ENCODE measurements around the gene SIKE1. TPM values are rescaled to one million over a fixed set of nuclear protein-coding genes. Genes with fewer than 3 reads are reported as not detected.

SIKE1 gene
- total RNA-seq, 1 experiment from 2014 or later, result 68.3 TPM

- Histone ChIP-seq H3K27me3 (replicated peaks; ENCODE audit: insufficient read depth, low read depth, low read length, poor library complexity) (no peaks in the 10 kb centered on the region), H3K27ac (ENCODE audit: low read depth, low read length, poor library complexity, severe bottlenecking) (no peak overlapping the region), H3K36me3 (ENCODE audit: insufficient read depth, low read length, poor library complexity, severe bottlenecking) (peaks cover 52% of the 10 kb centered on the region), H3K9me3 (ENCODE audit: low read depth, low read length, poor library complexity, severe bottlenecking) (no peaks in the 10 kb centered on the region), H3K4me3 (ENCODE audit: low read depth, low read length, poor library complexity, severe bottlenecking) (no peak overlapping the region), H3K4me1 (ENCODE audit: insufficient read depth, low read length, poor library complexity, severe bottlenecking) (peaks cover 20% of the 10 kb centered on the region)
- intact Hi-C loops (cut with micrococcal nuclease; ENCODE audit: unreplicated experiment), result no loop called here
- ChIA-PET CTCF (no interaction called here), POLR2A (ENCODE audit: low non-redundant PET) (interaction anchor here (0.6 kb wide), 1 partner anchor 18 kb away, joined by 3 read pairs; no protein-coding TSS in a partner anchor)
- TF ChIP-seq, protein P1, sequence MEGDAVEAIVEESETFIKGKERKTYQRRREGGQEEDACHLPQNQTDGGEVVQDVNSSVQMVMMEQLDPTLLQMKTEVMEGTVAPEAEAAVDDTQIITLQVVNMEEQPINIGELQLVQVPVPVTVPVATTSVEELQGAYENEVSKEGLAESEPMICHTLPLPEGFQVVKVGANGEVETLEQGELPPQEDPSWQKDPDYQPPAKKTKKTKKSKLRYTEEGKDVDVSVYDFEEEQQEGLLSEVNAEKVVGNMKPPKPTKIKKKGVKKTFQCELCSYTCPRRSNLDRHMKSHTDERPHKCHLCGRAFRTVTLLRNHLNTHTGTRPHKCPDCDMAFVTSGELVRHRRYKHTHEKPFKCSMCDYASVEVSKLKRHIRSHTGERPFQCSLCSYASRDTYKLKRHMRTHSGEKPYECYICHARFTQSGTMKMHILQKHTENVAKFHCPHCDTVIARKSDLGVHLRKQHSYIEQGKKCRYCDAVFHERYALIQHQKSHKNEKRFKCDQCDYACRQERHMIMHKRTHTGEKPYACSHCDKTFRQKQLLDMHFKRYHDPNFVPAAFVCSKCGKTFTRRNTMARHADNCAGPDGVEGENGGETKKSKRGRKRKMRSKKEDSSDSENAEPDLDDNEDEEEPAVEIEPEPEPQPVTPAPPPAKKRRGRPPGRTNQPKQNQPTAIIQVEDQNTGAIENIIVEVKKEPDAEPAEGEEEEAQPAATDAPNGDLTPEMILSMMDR (conservative IDR thresholded peaks at IDR 0.05; ENCODE audit: low read depth, low read length), result no peak
- TF ChIP-seq EZH2 (IDR thresholded peaks at IDR 0.05; ENCODE audit: borderline replicate concordance, low read depth, low read length, poor library complexity, severe bottlenecking), result no peak
- BruUV-seq (replicated peaks), result no TSS peak
- no peak for DNase-seq (ENCODE audit: low spot score)
Observed at GRCh38 chr1:114750780-114751179, 29.7 kb downstream of the SIKE1 start.

- ChIA-PET POLR2A (ENCODE audit: low non-redundant PET) (no interaction called here), CTCF (no interaction called here)
- peaks cover 62% of the 10 kb centered on the region for H3K36me3 ChIP-seq (ENCODE audit: insufficient read depth, low read length, poor library complexity, severe bottlenecking)
- no peak for DNase-seq (ENCODE audit: low spot score)
- BruUV-seq (replicated peaks), result no TSS peak
- no peaks in the 10 kb centered on the region for H3K9me3 ChIP-seq (ENCODE audit: low read depth, low read length, poor library complexity, severe bottlenecking)
- no peak overlapping the region for H3K27ac ChIP-seq (ENCODE audit: low read depth, low read length, poor library complexity, severe bottlenecking)
- H3K4me1 ChIP-seq (ENCODE audit: insufficient read depth, low read length, poor library complexity, severe bottlenecking), result peaks cover 11% of the 10 kb centered on the region
- intact Hi-C loops (cut with micrococcal nuclease; ENCODE audit: unreplicated experiment), result no loop called here
- no peak for TF ChIP-seq EZH2 (IDR thresholded peaks at IDR 0.05; ENCODE audit: borderline replicate concordance, low read depth, low read length, poor library complexity, severe bottlenecking)
- TF ChIP-seq, protein P1 (conservative IDR thresholded peaks at IDR 0.05; ENCODE audit: low read depth, low read length), result no peak
- no peak overlapping the region for H3K4me3 ChIP-seq (ENCODE audit: low read depth, low read length, poor library complexity, severe bottlenecking)
- no peaks in the 10 kb centered on the region for H3K27me3 ChIP-seq (replicated peaks; ENCODE audit: insufficient read depth, low read depth, low read length, poor library complexity)
Observed at GRCh38 chr1:114749835-114750234, 30.6 kb downstream of the SIKE1 start.

- ChIA-PET POLR2A (ENCODE audit: low non-redundant PET) (no interaction called here), CTCF (no interaction called here)
- Histone ChIP-seq H3K27me3 (replicated peaks; ENCODE audit: insufficient read depth, low read depth, low read length, poor library complexity) (no peaks in the 10 kb centered on the region), H3K4me3 (ENCODE audit: low read depth, low read length, poor library complexity, severe bottlenecking) (no peak overlapping the region), H3K36me3 (ENCODE audit: insufficient read depth, low read length, poor library complexity, severe bottlenecking) (peaks cover 88% of the 10 kb centered on the region), H3K27ac (ENCODE audit: low read depth, low read length, poor library complexity, severe bottlenecking) (no peak overlapping the region), H3K9me3 (ENCODE audit: low read depth, low read length, poor library complexity, severe bottlenecking) (no peaks in the 10 kb centered on the region), H3K4me1 (ENCODE audit: insufficient read depth, low read length, poor library complexity, severe bottlenecking) (no peaks in the 10 kb centered on the region)
- no peak for DNase-seq (ENCODE audit: low spot score)
- no TSS peak for BruUV-seq (replicated peaks)
- intact Hi-C loops (cut with micrococcal nuclease; ENCODE audit: unreplicated experiment), result no loop called here
- TF ChIP-seq EZH2 (IDR thresholded peaks at IDR 0.05; ENCODE audit: borderline replicate concordance, low read depth, low read length, poor library complexity, severe bottlenecking), result no peak
- TF ChIP-seq, protein P1 (conservative IDR thresholded peaks at IDR 0.05; ENCODE audit: low read depth, low read length), result no peak
Observed at GRCh38 chr1:114746450-114747121, 33.9 kb downstream of the SIKE1 start.

All from A673 (cell line).